H1 (cell line): Measurements from ENCODE around the gene GANAB.

ENCODE experiments used
- CREB1 ChIP-seq: IDR thresholded peaks from 2 replicates; pipeline ENCODE4 v1.6.1; 2012; ENCODE audit warnings: inconsistent platforms
- CTCF ChIP-seq, 3 experiments: IDR thresholded peaks; 1 replicate in 2 of 3; 2 replicates in 1 of 3; pipeline versions ENCODE4 v1.5.1 to v1.6.1; 2011; ENCODE audit warnings: low read length in 3 of 3, mild to moderate bottlenecking in 3 of 3, inconsistent platforms in 2 of 3, low read depth in 1 of 3, moderate library complexity in 1 of 3; ENCODE audit not compliant: insufficient read depth in 1 of 3; ENCODE audit errors: control extremely low read depth in 1 of 3

GRCh38 chr11:62603072-62603408 is 43.4 kb downstream of the GANAB start:
- TF ChIP-seq CTCF (IDR thresholded peaks at IDR 0.05; ENCODE audit: control extremely low read depth in 1 of 3, insufficient read depth in 1 of 3, low read depth in 1 of 3, low read length in 3 of 3) (no peak), CREB1 (no peak)
